AG08396 (cell line): ENCODE measurements around the gene MSL3.

Source experiments
- DNase-seq: peaks from one replicate; pipeline ENCODE4 v3.0.0; 2012; ENCODE audit warnings: low spot score, mixed read lengths

Gene MSL3

GRCh38 chrX:11757719-11758399, at the start of gene MSL3:
Gene MSL3, plus strand, starts transcription at chrX:11758237. Its CDS starts 27 bp downstream, at chrX:11758264.
- DNase-seq, result peak; percentile 84

GRCh38 chrX:11722304-11722703, 35.7 kb upstream of the MSL3 start:
- DNase-seq, result no peak

GRCh38 chrX:11724122-11725017, 33.7 kb upstream of the MSL3 start:
- DNase-seq, result peak; percentile 29

- no peak for DNase-seq
Observed at GRCh38 chrX:11725631-11726442, 32.2 kb upstream of the MSL3 start.

GRCh38 chrX:11728556-11728955, 29.5 kb upstream of the MSL3 start:
- DNase-seq, result no peak

GRCh38 chrX:11733614-11734013, 24.4 kb upstream of the MSL3 start:
- no peak for DNase-seq

GRCh38 chrX:11739776-11740175, 18.3 kb upstream of the MSL3 start:
- no peak for DNase-seq

GRCh38 chrX:11740794-11741193, 17.2 kb upstream of the MSL3 start:
- no peak for DNase-seq

- no peak for DNase-seq
Observed at GRCh38 chrX:11741574-11741973, 16.5 kb upstream of the MSL3 start.

GRCh38 chrX:11745881-11746280, 12.2 kb upstream of the MSL3 start:
- DNase-seq, result no peak

- no peak for DNase-seq
Observed at GRCh38 chrX:11750046-11750445, 8.0 kb upstream of the MSL3 start.

GRCh38 chrX:11750694-11751093, 7.3 kb upstream of the MSL3 start:
- DNase-seq, result no peak

- no peak for DNase-seq
Observed at GRCh38 chrX:11751261-11751660, 6.8 kb upstream of the MSL3 start.

- DNase-seq, result no peak
Observed at GRCh38 chrX:11753668-11754067, 4.4 kb upstream of the MSL3 start.

- no peak for DNase-seq
Observed at GRCh38 chrX:11754958-11755645, 2.9 kb upstream of the MSL3 start.

GRCh38 chrX:11755724-11756123, 2.3 kb upstream of the MSL3 start:
- DNase-seq, result no peak

GRCh38 chrX:11756354-11757318, 1.4 kb upstream of the MSL3 start:
- no peak for DNase-seq

- DNase-seq, result no peak
Observed at GRCh38 chrX:11757397-11757718, 679 bp upstream of the MSL3 start.

GRCh38 chrX:11758400-11759171, 549 bp downstream of the MSL3 start:
- DNase-seq, result peak; percentile 87

GRCh38 chrX:11759172-11759460, 1.1 kb downstream of the MSL3 start:
- DNase-seq, result no peak
